ENCODE results near the gene DAZAP2. TPM values are rescaled to one million over a fixed set of nuclear protein-coding genes. Genes with fewer than 3 reads are reported as not detected.

The DAZAP2 gene
- 124 TPM for total RNA-seq
- long read RNA-seq, transcript DAZAP2-201 (4 exons, 2,598 nt): major isoform, 333 of 351 reads
- long read RNA-seq, transcript DAZAP2-214 (2 exons, 3,664 nt): minor isoform, 7 of 351 reads
- long read RNA-seq, partial matches to known transcripts: 9 of 351 reads
- long read RNA-seq, other reads (novel, unspliced or antisense): 0 of 351 reads

- peak; percentile 99 for ATAC-seq (ENCODE audit: poor library complexity)
- DNase-seq: peak; percentile 98
- intact Hi-C loops (cut with DNase I): loop anchor here (2.0 kb wide), 1 partner anchor 22 kb away; no protein-coding TSS in a partner anchor
These were observed at the start of gene DAZAP2 for GRCh38 chr12:51238510-51239334. DAZAP2 (plus strand) TSS chr12:51238826; CDS start chr12:51238908, 82 bp downstream.

GRCh38 chr12:51189790-51190355, 48.8 kb upstream of the DAZAP2 start:
- DNase-seq (no peak), ATAC-seq (ENCODE audit: poor library complexity) (no peak)
- intact Hi-C loops (cut with DNase I): no loop called here

GRCh38 chr12:51190820-51191219, 47.8 kb upstream of the DAZAP2 start:
- ATAC-seq (ENCODE audit: poor library complexity) (peak; percentile 49), DNase-seq (no peak)
- intact Hi-C loops (cut with DNase I): no loop called here

GRCh38 chr12:51191516-51192283, 46.9 kb upstream of the DAZAP2 start:
- DNase-seq: no peak
- no peak for ATAC-seq (ENCODE audit: poor library complexity)
- intact Hi-C loops (cut with DNase I): no loop called here

GRCh38 chr12:51192284-51192671, 46.3 kb upstream of the DAZAP2 start:
- intact Hi-C loops (cut with DNase I): no loop called here
- DNase-seq (no peak), ATAC-seq (ENCODE audit: poor library complexity) (no peak)

GRCh38 chr12:51195841-51196240, 42.8 kb upstream of the DAZAP2 start:
- DNase-seq: no peak
- no peak for ATAC-seq (ENCODE audit: poor library complexity)
- intact Hi-C loops (cut with DNase I): no loop called here

- no peak for ATAC-seq (ENCODE audit: poor library complexity)
- DNase-seq: no peak
- intact Hi-C loops (cut with DNase I): no loop called here
These were observed 42.1 kb upstream of the DAZAP2 start for GRCh38 chr12:51196547-51196946.

- intact Hi-C loops (cut with DNase I): no loop called here
- no peak for ATAC-seq (ENCODE audit: poor library complexity)
- no peak for DNase-seq
These were observed 40.7 kb upstream of the DAZAP2 start for GRCh38 chr12:51197736-51198567.

GRCh38 chr12:51198568-51199365, 39.9 kb upstream of the DAZAP2 start:
- ATAC-seq (ENCODE audit: poor library complexity) (no peak), DNase-seq (no peak)
- intact Hi-C loops (cut with DNase I): no loop called here

GRCh38 chr12:51199366-51199945, 39.2 kb upstream of the DAZAP2 start:
- ATAC-seq (ENCODE audit: poor library complexity) (no peak), DNase-seq (no peak)
- intact Hi-C loops (cut with DNase I): no loop called here

- DNase-seq: no peak
- intact Hi-C loops (cut with DNase I): no loop called here
- no peak for ATAC-seq (ENCODE audit: poor library complexity)
These were observed 38.5 kb upstream of the DAZAP2 start for GRCh38 chr12:51200156-51200555.

GRCh38 chr12:51200806-51201205, 37.8 kb upstream of the DAZAP2 start:
- no peak for ATAC-seq (ENCODE audit: poor library complexity)
- DNase-seq: no peak
- intact Hi-C loops (cut with DNase I): no loop called here

- ATAC-seq (ENCODE audit: poor library complexity): no peak
- intact Hi-C loops (cut with DNase I): no loop called here
- DNase-seq: no peak
These were observed 35.9 kb upstream of the DAZAP2 start for GRCh38 chr12:51202718-51203117.

- ATAC-seq (ENCODE audit: poor library complexity): no peak
- intact Hi-C loops (cut with DNase I): no loop called here
- DNase-seq: no peak
These were observed 33.3 kb upstream of the DAZAP2 start for GRCh38 chr12:51205350-51205749.

- DNase-seq (no peak), ATAC-seq (ENCODE audit: poor library complexity) (no peak)
These were observed 30.5 kb upstream of the DAZAP2 start for GRCh38 chr12:51208016-51208660.

GRCh38 chr12:51209259-51209658, 29.4 kb upstream of the DAZAP2 start:
- no peak for ATAC-seq (ENCODE audit: poor library complexity)
- intact Hi-C loops (cut with DNase I): no loop called here

More at GRCh38 chr12:51208016-51208660, 30.5 kb upstream of the DAZAP2 start:
- intact Hi-C loops (cut with DNase I): no loop called here

More at GRCh38 chr12:51209259-51209658, 29.4 kb upstream of the DAZAP2 start:
- DNase-seq: no peak
